ENCODE measurements around the gene RNF19B.

Gene RNF19B

DNA sequence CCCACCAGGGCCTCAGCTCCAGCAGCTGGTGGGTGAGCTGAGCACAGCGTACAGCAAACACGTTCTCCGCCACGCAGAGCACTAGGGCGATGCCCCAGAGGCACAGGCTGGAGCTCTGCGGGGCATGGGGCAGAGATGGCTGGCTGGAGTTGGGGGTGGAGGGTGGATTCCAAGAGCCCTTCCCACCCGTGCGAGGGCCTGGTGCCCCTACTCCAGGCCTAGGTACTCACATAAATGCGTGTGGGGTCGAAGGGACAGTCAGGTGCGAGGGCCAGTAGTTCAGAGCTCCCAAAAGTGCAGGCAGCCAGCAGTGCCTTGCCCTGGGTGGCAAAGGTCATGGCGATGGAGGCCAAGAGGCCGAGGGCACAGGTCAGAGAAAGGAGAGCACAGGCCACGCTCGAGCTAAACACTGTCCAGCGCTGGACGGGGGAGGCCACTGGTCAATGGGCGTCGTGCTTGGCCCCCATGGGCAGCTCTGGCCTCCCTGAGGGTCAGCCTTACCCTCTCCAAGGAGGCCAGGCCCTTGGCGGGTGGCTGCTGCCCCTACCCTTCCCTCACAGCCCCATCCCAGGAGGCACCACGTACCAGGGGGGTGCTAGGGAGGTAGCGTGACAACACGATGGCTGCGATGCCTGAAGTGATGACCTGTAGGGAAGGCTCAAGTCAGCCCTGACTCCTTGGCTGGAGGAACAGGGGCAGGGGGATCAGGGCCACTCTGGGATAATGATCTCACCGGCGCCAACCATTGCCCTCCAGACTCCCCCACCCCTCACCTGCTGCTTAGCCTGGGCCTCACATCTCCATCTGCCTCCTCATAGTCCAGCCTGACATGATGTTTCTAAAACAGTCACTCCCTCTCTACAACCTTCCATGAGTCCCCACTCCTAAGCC lies 69.0 kb downstream of the RNF19B start:
- H3K4me3 ChIP-seq (ENCODE audit: low read length): no peak overlapping the region
- no peak overlapping the region for H3K9ac ChIP-seq (ENCODE audit: low read depth, low read length)
- H3K36me3 ChIP-seq (ENCODE audit: insufficient read depth, low read length): no peaks in the 10 kb centered on the region
- no peak overlapping the region for H3K4me2 ChIP-seq (ENCODE audit: low read length)
- H3K27me3 ChIP-seq (ENCODE audit: control insufficient read depth, insufficient read depth, low read length): peaks cover 21% of the 10 kb centered on the region
- no peaks in the 10 kb centered on the region for H3K9me3 ChIP-seq (replicated peaks; ENCODE audit: low read length)
- H3K4me1 ChIP-seq (ENCODE audit: control insufficient read depth, insufficient read depth, low read length): peaks cover 11% of the 10 kb centered on the region

DNA sequence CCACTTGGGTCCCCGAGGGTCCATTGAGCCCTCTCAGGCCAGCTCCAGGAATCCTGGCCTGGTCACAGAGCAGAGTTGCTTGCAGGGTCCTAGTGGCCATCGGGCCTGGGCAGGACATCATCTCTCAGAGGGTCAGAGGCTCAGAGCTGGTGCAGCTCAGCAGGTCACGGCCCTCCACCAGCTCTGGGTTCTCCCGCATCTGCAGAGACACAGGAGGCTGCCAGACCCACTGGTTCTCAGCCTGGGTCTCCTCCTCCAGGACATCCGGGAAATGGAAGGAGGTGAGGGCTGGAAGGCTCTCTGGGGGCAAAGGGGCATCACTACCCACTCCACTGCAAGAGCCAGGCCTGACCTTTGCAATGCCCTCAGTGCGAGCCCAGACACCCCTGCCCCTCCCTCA lies 69.9 kb downstream of the RNF19B start:
- Histone ChIP-seq H3K4me1 (ENCODE audit: control insufficient read depth, insufficient read depth, low read length) (peaks cover 9% of the 10 kb centered on the region), H3K4me3 (ENCODE audit: low read length) (no peak overlapping the region), H3K9me3 (replicated peaks; ENCODE audit: low read length) (no peaks in the 10 kb centered on the region), H3K9ac (ENCODE audit: low read depth, low read length) (no peak overlapping the region), H3K27me3 (ENCODE audit: control insufficient read depth, insufficient read depth, low read length) (peaks cover 30% of the 10 kb centered on the region), H3K36me3 (ENCODE audit: insufficient read depth, low read length) (no peaks in the 10 kb centered on the region), H3K4me2 (ENCODE audit: low read length) (no peak overlapping the region)

DNA sequence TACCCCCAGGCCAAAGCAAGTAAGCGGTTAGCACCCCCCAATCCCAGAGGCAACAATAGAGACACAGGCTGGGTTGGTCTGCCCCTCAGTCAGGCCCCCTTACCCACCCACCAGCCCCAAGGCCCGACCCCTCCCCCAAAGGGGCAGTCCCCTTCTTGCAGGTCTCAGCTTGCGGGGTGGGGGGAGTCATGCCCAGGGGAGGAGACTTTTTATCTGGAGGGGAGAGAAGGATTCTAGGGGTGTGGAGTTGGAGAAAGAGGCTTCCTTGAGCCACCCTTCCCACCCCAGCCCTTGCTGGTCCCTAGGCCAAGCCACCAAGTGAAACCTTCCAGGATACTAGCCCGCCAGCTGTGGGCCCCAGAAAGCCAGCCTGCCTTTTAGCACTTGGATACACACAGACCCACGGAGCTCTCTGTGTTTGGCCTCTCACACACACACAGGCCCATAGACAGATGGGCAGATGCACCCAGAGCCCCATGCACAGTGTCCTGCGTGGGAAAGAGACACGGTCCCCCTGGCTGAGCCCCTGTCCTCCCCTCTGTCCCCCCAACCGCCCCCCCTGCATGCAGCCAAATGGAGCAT lies 70.5 kb downstream of the RNF19B start:
- Histone ChIP-seq H3K9ac (ENCODE audit: low read depth, low read length) (no peak overlapping the region), H3K4me1 (ENCODE audit: control insufficient read depth, insufficient read depth, low read length) (peaks cover 9% of the 10 kb centered on the region), H3K4me3 (ENCODE audit: low read length) (no peak overlapping the region), H3K36me3 (ENCODE audit: insufficient read depth, low read length) (no peaks in the 10 kb centered on the region), H3K9me3 (replicated peaks; ENCODE audit: low read length) (no peaks in the 10 kb centered on the region), H3K27me3 (ENCODE audit: control insufficient read depth, insufficient read depth, low read length) (peaks cover 35% of the 10 kb centered on the region), H3K4me2 (ENCODE audit: low read length) (peak overlapping the region; percentile 85)

- Histone ChIP-seq H3K36me3 (ENCODE audit: insufficient read depth, low read length) (no peaks in the 10 kb centered on the region), H3K4me1 (ENCODE audit: control insufficient read depth, insufficient read depth, low read length) (peaks cover 9% of the 10 kb centered on the region), H3K4me3 (ENCODE audit: low read length) (peak overlapping the region; percentile 67), H3K9me3 (replicated peaks; ENCODE audit: low read length) (no peaks in the 10 kb centered on the region), H3K9ac (ENCODE audit: low read depth, low read length) (peak overlapping the region; percentile 26), H3K27me3 (ENCODE audit: control insufficient read depth, insufficient read depth, low read length) (peaks cover 41% of the 10 kb centered on the region), H3K4me2 (ENCODE audit: low read length) (peak overlapping the region; percentile 85)
Measured at GRCh38 chr1:32893198-32894018, 71.2 kb downstream of the RNF19B start.

GRCh38 chr1:32892368-32893197 lies 72.0 kb downstream of the RNF19B start:
- Histone ChIP-seq H3K27me3 (ENCODE audit: control insufficient read depth, insufficient read depth, low read length) (peaks cover 49% of the 10 kb centered on the region), H3K4me2 (ENCODE audit: low read length) (peak overlapping the region; percentile 85), H3K36me3 (ENCODE audit: insufficient read depth, low read length) (no peaks in the 10 kb centered on the region), H3K9ac (ENCODE audit: low read depth, low read length) (peak overlapping the region; percentile 26), H3K9me3 (replicated peaks; ENCODE audit: low read length) (no peaks in the 10 kb centered on the region), H3K4me3 (ENCODE audit: low read length) (peak overlapping the region; percentile 67), H3K4me1 (ENCODE audit: control insufficient read depth, insufficient read depth, low read length) (peaks cover 9% of the 10 kb centered on the region)

- peaks cover 9% of the 10 kb centered on the region for H3K4me1 ChIP-seq (ENCODE audit: control insufficient read depth, insufficient read depth, low read length)
- peaks cover 58% of the 10 kb centered on the region for H3K27me3 ChIP-seq (ENCODE audit: control insufficient read depth, insufficient read depth, low read length)
Measured at GRCh38 chr1:32891630-32892029, 73.0 kb downstream of the RNF19B start.

DNA sequence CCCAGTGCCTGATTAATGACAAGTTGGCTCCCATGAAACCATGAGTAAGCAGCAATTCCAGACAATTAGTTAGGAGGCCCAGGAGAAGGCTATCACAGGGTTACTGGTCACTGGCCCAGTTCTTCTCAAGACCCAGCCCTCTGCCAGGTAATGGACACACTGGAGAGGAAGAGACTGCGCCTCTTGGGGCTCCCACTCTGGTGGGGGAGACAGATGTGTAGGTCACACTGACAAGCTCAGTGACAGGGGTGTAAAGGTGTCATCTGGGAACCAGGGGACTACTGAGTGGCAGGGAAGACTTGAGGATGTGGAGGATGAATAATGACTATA lies 73.4 kb downstream of the RNF19B start:
- Histone ChIP-seq H3K36me3 (ENCODE audit: insufficient read depth, low read length) (no peaks in the 10 kb centered on the region), H3K27me3 (ENCODE audit: control insufficient read depth, insufficient read depth, low read length) (peaks cover 59% of the 10 kb centered on the region), H3K4me3 (ENCODE audit: low read length) (no peak overlapping the region), H3K9me3 (replicated peaks; ENCODE audit: low read length) (no peaks in the 10 kb centered on the region), H3K4me2 (ENCODE audit: low read length) (no peak overlapping the region), H3K4me1 (ENCODE audit: control insufficient read depth, insufficient read depth, low read length) (peaks cover 9% of the 10 kb centered on the region), H3K9ac (ENCODE audit: low read depth, low read length) (no peak overlapping the region)

More at GRCh38 chr1:32891630-32892029, 73.0 kb downstream of the RNF19B start:
- Histone ChIP-seq H3K36me3 (ENCODE audit: insufficient read depth, low read length) (no peaks in the 10 kb centered on the region), H3K4me3 (ENCODE audit: low read length) (no peak overlapping the region), H3K4me2 (ENCODE audit: low read length) (no peak overlapping the region), H3K9me3 (replicated peaks; ENCODE audit: low read length) (no peaks in the 10 kb centered on the region), H3K9ac (ENCODE audit: low read depth, low read length) (no peak overlapping the region)

GRCh38 chr1:32890516-32891240 lies 73.9 kb downstream of the RNF19B start:
- Histone ChIP-seq H3K4me1 (ENCODE audit: control insufficient read depth, insufficient read depth, low read length) (peaks cover 9% of the 10 kb centered on the region), H3K4me2 (ENCODE audit: low read length) (no peak overlapping the region), H3K9ac (ENCODE audit: low read depth, low read length) (no peak overlapping the region), H3K4me3 (ENCODE audit: low read length) (no peak overlapping the region), H3K9me3 (replicated peaks; ENCODE audit: low read length) (no peaks in the 10 kb centered on the region), H3K27me3 (ENCODE audit: control insufficient read depth, insufficient read depth, low read length) (peaks cover 64% of the 10 kb centered on the region), H3K36me3 (ENCODE audit: insufficient read depth, low read length) (no peaks in the 10 kb centered on the region)

GRCh38 chr1:32889731-32890278 lies 74.8 kb downstream of the RNF19B start:
- H3K36me3 ChIP-seq (ENCODE audit: insufficient read depth, low read length): no peaks in the 10 kb centered on the region
- peaks cover 73% of the 10 kb centered on the region for H3K27me3 ChIP-seq (ENCODE audit: control insufficient read depth, insufficient read depth, low read length)
- no peaks in the 10 kb centered on the region for H3K9me3 ChIP-seq (replicated peaks; ENCODE audit: low read length)
- no peak overlapping the region for H3K4me3 ChIP-seq (ENCODE audit: low read length)
- no peak overlapping the region for H3K9ac ChIP-seq (ENCODE audit: low read depth, low read length)
- H3K4me1 ChIP-seq (ENCODE audit: control insufficient read depth, insufficient read depth, low read length): peaks cover 9% of the 10 kb centered on the region
- no peak overlapping the region for H3K4me2 ChIP-seq (ENCODE audit: low read length)

- H3K4me3 ChIP-seq (ENCODE audit: low read length): no peak overlapping the region
- no peak overlapping the region for H3K9ac ChIP-seq (ENCODE audit: low read depth, low read length)
- no peaks in the 10 kb centered on the region for H3K36me3 ChIP-seq (ENCODE audit: insufficient read depth, low read length)
- H3K4me2 ChIP-seq (ENCODE audit: low read length): no peak overlapping the region
- H3K27me3 ChIP-seq (ENCODE audit: control insufficient read depth, insufficient read depth, low read length): peaks cover 82% of the 10 kb centered on the region
- no peaks in the 10 kb centered on the region for H3K9me3 ChIP-seq (replicated peaks; ENCODE audit: low read length)
- peaks cover 9% of the 10 kb centered on the region for H3K4me1 ChIP-seq (ENCODE audit: control insufficient read depth, insufficient read depth, low read length)
Measured at GRCh38 chr1:32888677-32889420, 75.8 kb downstream of the RNF19B start.

Measured in skeletal muscle satellite cell (primary cell).